ENCODE data around the gene RPL28. TPM values are rescaled to one million over a fixed set of nuclear protein-coding genes. Genes with fewer than 3 reads are reported as not detected.

RPL28 gene
- total RNA-seq, 1 donor from 2014 or later, result 1,835 TPM

DNA sequence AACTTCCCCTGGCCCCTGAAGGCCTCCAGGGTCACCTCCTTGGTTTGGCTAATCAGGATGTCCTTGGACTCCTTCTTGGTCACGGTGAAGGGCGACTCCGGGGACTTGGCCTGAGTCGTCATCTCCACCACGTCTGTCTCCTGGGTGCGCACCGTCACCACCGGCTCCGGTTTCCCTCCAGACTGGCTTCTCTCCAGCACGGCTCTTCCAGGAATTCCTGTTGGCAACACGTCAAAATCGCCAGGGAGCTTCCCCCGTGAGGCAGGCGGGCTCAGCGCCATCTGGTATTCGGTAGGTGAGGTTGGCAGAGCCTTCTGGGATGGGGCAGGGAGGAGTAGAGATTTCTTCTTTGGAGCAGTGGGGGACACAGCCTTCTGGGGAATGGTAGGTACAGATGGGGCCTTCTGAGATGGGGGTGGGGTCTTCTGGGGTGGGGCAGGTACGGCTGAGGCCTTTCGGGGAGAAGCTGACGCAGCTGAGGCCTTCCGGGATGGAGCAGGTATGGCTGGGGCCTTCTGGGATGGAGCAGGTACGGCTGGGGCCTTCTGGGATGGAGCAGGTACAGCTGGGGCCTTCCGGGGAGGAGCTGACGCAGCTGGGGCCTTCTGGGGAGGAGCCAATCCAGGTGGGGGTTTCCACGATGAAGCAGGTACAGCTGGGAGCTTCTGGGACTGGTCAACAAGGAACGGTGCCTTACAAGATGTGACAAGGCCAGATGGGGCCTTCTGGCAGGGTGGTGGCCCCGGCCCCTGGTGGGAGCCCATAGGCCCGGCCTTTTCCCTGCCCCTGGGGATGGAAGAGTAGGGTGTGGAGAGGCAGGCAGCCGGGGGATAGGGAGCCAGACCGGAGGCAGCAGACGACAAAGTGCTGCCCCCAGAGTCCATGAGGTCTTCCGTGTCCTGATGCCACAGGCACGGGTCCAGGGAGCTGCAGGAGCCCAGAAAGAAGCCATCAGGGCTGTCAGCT, 26.5 kb upstream of the RPL28 start:
- no peaks in the 10 kb centered on the region for H3K36me3 Mint-ChIP-seq (ENCODE audit: low read depth)
- no peak overlapping the region for H3K4me3 Mint-ChIP-seq
- H3K27me3 Mint-ChIP-seq (ENCODE audit: insufficient read depth), result peaks cover 20% of the 10 kb centered on the region
- no peak for DNase-seq (ENCODE audit: low spot score)
- no peaks in the 10 kb centered on the region for H3K9me3 Mint-ChIP-seq
- H3K27ac Mint-ChIP-seq, result no peak overlapping the region
- H3K4me1 Mint-ChIP-seq (ENCODE audit: low read depth), result no peaks in the 10 kb centered on the region
- intact Hi-C loops (cut with micrococcal nuclease), result no loop called here

GRCh38 chr19:55360902-55361301, 24.8 kb upstream of the RPL28 start:
- Mint-ChIP-seq H3K4me1 (ENCODE audit: low read depth) (no peaks in the 10 kb centered on the region), H3K4me3 (no peak overlapping the region), H3K27ac (no peak overlapping the region), H3K27me3 (ENCODE audit: insufficient read depth) (peaks cover 16% of the 10 kb centered on the region), H3K36me3 (ENCODE audit: low read depth) (no peaks in the 10 kb centered on the region), H3K9me3 (no peaks in the 10 kb centered on the region)
- intact Hi-C loops (cut with micrococcal nuclease), result no loop called here
- no peak for DNase-seq (ENCODE audit: low spot score)

DNA sequence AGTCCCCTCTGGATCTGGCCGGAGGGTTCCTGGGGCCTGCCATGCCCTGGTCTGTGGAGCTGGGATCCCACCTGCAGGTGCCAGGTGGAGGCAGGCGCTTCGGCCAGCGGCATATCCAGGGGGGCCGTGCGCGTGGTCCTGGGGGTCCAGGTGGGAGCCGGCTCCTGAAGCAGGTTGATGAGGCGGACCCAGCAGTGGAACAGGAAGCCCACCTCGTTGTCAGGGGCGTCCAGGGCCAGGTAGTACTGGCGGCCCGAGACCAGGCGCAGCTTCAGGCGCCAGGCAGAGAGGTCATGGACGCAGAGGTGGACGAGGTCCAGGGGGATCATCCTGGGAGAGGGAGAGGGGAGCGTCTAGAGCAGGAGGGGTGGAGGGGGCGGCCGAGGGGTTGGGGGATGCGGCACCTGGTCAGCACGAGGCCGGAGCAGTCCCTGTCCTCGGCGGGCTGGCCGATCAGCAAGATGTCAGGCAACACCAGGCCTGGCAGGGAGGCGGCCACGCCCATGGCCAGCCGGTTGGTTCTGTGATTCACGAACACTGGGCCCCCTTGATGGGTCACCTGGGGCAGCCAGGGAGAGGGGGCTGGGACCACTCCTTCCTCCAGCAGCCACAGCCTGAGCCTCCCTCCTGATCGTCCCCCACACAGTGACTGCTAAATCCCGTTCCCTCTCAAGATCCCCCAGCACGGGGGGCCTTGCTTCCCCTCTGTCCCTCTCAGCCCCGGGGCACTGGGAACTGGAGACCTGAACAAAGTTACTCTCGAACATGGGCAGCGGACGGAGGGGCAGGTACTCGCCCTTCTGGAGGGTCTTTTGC, 23.4 kb upstream of the RPL28 start:
- peaks cover 9% of the 10 kb centered on the region for H3K27me3 Mint-ChIP-seq (ENCODE audit: insufficient read depth)

GRCh38 chr19:55362990-55363716, 22.6 kb upstream of the RPL28 start, which contains the start of gene GARIN5B:
Gene GARIN5B, minus strand, starts transcription at chr19:55363260. Its CDS starts 194 bp downstream, at chr19:55363066.
- Mint-ChIP-seq H3K4me1 (ENCODE audit: low read depth) (no peaks in the 10 kb centered on the region), H3K4me3 (no peak within 1 kb of the TSS), H3K27me3 (ENCODE audit: insufficient read depth) (peaks cover 10% of the 10 kb centered on the region), H3K36me3 (ENCODE audit: low read depth) (no peaks in the 10 kb centered on the region), H3K27ac (no peak within 1 kb of the TSS), H3K9me3 (no peaks in the 10 kb centered on the region)
- intact Hi-C loops (cut with micrococcal nuclease), result no loop called here
- no peak for DNase-seq (ENCODE audit: low spot score)

More for the DNA sequence above, 23.4 kb upstream of the RPL28 start:
- H3K27ac Mint-ChIP-seq, result no peak overlapping the region
- H3K36me3 Mint-ChIP-seq (ENCODE audit: low read depth), result no peaks in the 10 kb centered on the region
- no peak overlapping the region for H3K4me3 Mint-ChIP-seq
- DNase-seq (ENCODE audit: low spot score), result no peak
- intact Hi-C loops (cut with micrococcal nuclease), result no loop called here
- H3K9me3 Mint-ChIP-seq, result no peaks in the 10 kb centered on the region
- H3K4me1 Mint-ChIP-seq (ENCODE audit: low read depth), result no peaks in the 10 kb centered on the region

DNA sequence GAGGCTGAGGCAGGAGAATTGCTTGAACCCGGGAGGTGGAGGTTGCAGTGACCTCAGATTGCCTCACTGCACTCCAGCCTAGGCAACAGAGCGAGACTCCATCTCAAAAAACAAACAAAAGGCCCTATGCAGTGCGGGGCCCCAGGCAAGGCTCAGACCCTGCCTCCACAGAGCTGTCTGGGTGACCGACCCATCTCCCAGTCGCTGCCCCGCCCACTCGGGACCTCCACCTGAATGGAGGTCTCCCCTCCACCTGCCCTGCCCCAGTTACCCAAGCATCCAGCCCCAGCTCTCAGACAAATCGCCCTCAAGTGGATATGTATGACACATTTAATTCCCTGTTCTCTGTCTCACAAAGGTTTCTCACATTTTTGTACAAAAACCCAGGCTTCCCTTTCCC, 20.5 kb upstream of the RPL28 start:
- no peak overlapping the region for H3K27ac Mint-ChIP-seq
- H3K36me3 Mint-ChIP-seq (ENCODE audit: low read depth), result no peaks in the 10 kb centered on the region
- peaks cover 16% of the 10 kb centered on the region for H3K27me3 Mint-ChIP-seq (ENCODE audit: insufficient read depth)
- no peak for DNase-seq (ENCODE audit: low spot score)
- H3K4me3 Mint-ChIP-seq, result no peak overlapping the region
- intact Hi-C loops (cut with micrococcal nuclease), result no loop called here
- no peaks in the 10 kb centered on the region for H3K9me3 Mint-ChIP-seq
- no peaks in the 10 kb centered on the region for H3K4me1 Mint-ChIP-seq (ENCODE audit: low read depth)

GRCh38 chr19:55365964-55366363, 19.8 kb upstream of the RPL28 start:
- Mint-ChIP-seq H3K27ac (no peak overlapping the region), H3K36me3 (ENCODE audit: low read depth) (peaks cover 2% of the 10 kb centered on the region), H3K4me1 (ENCODE audit: low read depth) (peaks cover 4% of the 10 kb centered on the region), H3K4me3 (no peak overlapping the region), H3K9me3 (no peaks in the 10 kb centered on the region), H3K27me3 (ENCODE audit: insufficient read depth) (peaks cover 23% of the 10 kb centered on the region)
- no peak for DNase-seq (ENCODE audit: low spot score)
- intact Hi-C loops (cut with micrococcal nuclease), result no loop called here

DNA sequence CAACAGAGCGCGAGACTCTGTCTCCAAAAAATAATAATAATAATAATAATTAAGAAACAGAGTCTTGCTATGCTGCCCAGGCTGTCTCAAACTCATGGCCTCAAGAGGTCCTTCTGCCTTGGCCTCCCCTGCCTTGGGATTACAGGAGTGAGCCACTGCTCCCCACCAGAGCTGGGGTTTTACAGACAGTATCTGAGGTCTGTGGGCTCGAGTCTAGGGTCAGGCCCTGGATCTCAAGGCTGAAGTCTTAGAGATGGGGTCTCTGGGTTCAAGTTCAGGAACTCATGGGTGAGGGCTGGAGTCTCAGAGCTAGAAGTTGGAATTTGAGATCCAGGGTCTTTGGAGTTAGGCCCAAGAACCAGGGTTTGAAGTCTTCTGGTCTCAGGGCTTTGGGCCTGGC, 18.9 kb upstream of the RPL28 start:
- Mint-ChIP-seq H3K27me3 (ENCODE audit: insufficient read depth) (peaks cover 31% of the 10 kb centered on the region), H3K4me3 (no peak overlapping the region), H3K36me3 (ENCODE audit: low read depth) (peaks cover 2% of the 10 kb centered on the region), H3K4me1 (ENCODE audit: low read depth) (peaks cover 5% of the 10 kb centered on the region), H3K9me3 (no peaks in the 10 kb centered on the region), H3K27ac (no peak overlapping the region)
- intact Hi-C loops (cut with micrococcal nuclease), result no loop called here
- no peak for DNase-seq (ENCODE audit: low spot score)

- Mint-ChIP-seq H3K4me1 (ENCODE audit: low read depth) (peaks cover 5% of the 10 kb centered on the region), H3K4me3 (no peak overlapping the region), H3K27ac (no peak overlapping the region), H3K9me3 (no peaks in the 10 kb centered on the region), H3K27me3 (ENCODE audit: insufficient read depth) (peaks cover 36% of the 10 kb centered on the region), H3K36me3 (ENCODE audit: low read depth) (peaks cover 2% of the 10 kb centered on the region)
- DNase-seq (ENCODE audit: low spot score), result no peak
- intact Hi-C loops (cut with micrococcal nuclease), result loop anchor here (2.0 kb wide), 1 partner anchor 13 kb away; the partner anchor contains the start of gene COX6B2
Measured at GRCh38 chr19:55368106-55368505, 17.6 kb upstream of the RPL28 start.

DNA sequence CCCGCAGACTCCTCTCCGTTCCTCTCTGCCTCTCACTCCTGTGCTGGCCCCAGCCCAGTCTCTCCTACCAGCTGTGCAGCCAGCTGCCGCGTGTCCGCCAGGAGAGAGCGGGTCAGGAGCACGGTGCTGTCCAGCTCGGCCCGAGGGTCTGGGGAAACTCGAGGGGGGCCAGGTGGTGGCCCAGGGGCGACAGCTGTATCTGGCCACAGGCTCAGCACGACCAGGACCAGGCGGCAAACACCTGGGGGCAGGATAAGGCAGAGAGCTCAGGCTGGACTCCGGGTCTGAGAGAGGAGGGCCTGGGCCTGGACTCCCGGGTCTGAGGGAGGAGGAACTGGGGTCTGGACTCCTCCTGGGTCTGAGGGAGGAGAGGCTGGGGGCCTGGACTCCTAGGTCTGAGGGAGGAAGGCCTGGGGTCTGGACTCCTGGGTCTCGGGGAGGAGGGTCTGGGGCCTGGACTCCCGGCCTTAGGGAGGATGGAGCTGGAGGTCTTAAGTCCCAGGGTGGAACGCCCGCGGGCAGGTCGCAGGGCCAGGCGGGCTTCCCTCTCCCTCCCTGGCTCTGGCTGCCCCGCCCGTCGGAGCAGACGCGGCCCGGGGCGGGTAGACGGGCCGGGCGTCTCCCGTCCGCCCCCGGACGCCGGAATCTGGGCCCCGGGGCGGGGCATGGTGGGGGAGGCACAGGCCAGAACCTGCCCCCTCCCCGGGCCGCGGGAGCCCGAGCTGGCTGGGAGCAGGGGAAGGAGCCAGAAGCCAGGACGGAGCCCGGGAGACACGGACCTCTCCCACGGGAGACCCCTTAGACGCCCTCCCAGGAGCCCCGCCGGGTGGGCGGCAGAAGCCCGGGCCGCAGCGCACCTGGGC, 16.8 kb upstream of the RPL28 start:
- peaks cover 41% of the 10 kb centered on the region for H3K27me3 Mint-ChIP-seq (ENCODE audit: insufficient read depth)
- DNase-seq (ENCODE audit: low spot score), result no peak
- no peak overlapping the region for H3K4me3 Mint-ChIP-seq
- H3K4me1 Mint-ChIP-seq (ENCODE audit: low read depth), result peaks cover 5% of the 10 kb centered on the region
- H3K27ac Mint-ChIP-seq, result no peak overlapping the region
- intact Hi-C loops (cut with micrococcal nuclease), result loop anchor here (2.0 kb wide), 1 partner anchor 14 kb away; the partner anchor contains the start of gene COX6B2
- H3K36me3 Mint-ChIP-seq (ENCODE audit: low read depth), result peaks cover 2% of the 10 kb centered on the region
- no peaks in the 10 kb centered on the region for H3K9me3 Mint-ChIP-seq

- Mint-ChIP-seq H3K4me3 (peak overlapping the region; percentile 54), H3K4me1 (ENCODE audit: low read depth) (peaks cover 5% of the 10 kb centered on the region), H3K27ac (no peak overlapping the region), H3K36me3 (ENCODE audit: low read depth) (peaks cover 2% of the 10 kb centered on the region), H3K27me3 (ENCODE audit: insufficient read depth) (peaks cover 44% of the 10 kb centered on the region), H3K9me3 (no peaks in the 10 kb centered on the region)
- DNase-seq (ENCODE audit: low spot score), result no peak
- intact Hi-C loops (cut with micrococcal nuclease), result loop anchor here (2.0 kb wide), 1 partner anchor 15 kb away; the partner anchor contains the start of gene COX6B2
Measured at GRCh38 chr19:55369653-55370304, 16.0 kb upstream of the RPL28 start.

- intact Hi-C loops (cut with micrococcal nuclease), result no loop called here
- H3K9me3 Mint-ChIP-seq, result no peaks in the 10 kb centered on the region
- no peak within 1 kb of the TSS for H3K27ac Mint-ChIP-seq
- H3K4me3 Mint-ChIP-seq, result peak within 1 kb of the TSS; percentile 54
- DNase-seq (ENCODE audit: low spot score), result no peak
- peaks cover 5% of the 10 kb centered on the region for H3K4me1 Mint-ChIP-seq (ENCODE audit: low read depth)
- H3K27me3 Mint-ChIP-seq (ENCODE audit: insufficient read depth), result peaks cover 41% of the 10 kb centered on the region
- H3K36me3 Mint-ChIP-seq (ENCODE audit: low read depth), result peaks cover 2% of the 10 kb centered on the region
Measured at GRCh38 chr19:55370305-55370988, 15.3 kb upstream of the RPL28 start, which contains the start of gene IL11. Gene IL11, minus strand, starts transcription at chr19:55370463. Its CDS starts 153 bp downstream, at chr19:55370310.

Data from activated T-helper 1 cell treated with anti-CD3 and anti-CD28 coated beads, Interleukin-12 subunit alpha, Interleukin-12 subunit beta, Interleukin-2, Interleukin-4 antibody, amounts not matched to agents 30 ng/mL and 10 ng/mL and 1 ng/mL, durations not matched to agents 14 hours and 24 hours and 36 hours (primary cell).